ENCODE data around the gene COMMD8.

Gene COMMD8

DNA sequence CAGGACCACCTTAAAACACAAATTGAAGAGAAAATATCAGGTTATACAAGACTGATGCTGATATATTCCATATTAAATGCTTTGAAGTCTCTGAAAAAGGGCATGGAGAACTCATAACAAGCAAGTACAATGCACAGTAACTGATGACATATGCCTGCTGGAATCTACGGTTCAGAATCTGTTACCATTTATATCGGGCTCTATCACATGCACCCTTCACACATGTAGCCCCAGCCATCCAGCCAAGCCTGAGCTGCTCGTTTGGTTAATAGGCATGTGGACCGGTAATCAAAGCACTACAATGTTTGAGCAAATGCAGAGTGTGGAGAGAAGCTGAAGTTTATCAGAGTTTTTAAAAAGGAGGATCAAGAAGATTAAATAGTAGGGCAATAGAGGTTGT is 11.8 kb downstream of the COMMD8 start:
- no peaks in the 10 kb centered on the region for H3K9me3 Mint-ChIP-seq
- H3K4me3 Mint-ChIP-seq: no peak overlapping the region
- H3K27ac Mint-ChIP-seq: no peak overlapping the region
- H3K4me1 Mint-ChIP-seq (ENCODE audit: low read depth): peaks cover 5% of the 10 kb centered on the region
- H3K36me3 Mint-ChIP-seq (ENCODE audit: low read depth): peaks cover 60% of the 10 kb centered on the region
- DNase-seq: no peak
- no peaks in the 10 kb centered on the region for H3K27me3 Mint-ChIP-seq

DNA sequence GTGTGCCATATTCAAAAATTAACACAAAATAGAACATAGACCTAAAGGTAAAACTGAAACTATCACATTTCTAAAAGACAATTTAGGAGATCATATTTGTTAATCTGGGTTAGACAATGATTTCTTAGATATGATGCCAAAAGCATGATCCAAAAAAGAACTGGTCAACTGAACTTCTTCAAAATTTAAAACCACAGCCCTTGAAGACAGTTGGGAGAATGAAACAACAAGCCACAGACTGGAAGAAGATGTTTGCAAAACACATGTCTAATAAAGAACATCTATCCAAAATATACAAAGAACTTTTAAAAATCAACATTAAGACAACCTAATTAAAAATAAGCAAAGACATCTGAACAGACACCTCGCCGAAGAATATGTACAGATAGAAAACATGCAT is 19.5 kb downstream of the COMMD8 start:
- Mint-ChIP-seq H3K4me3 (no peak overlapping the region), H3K27ac (no peak overlapping the region), H3K4me1 (ENCODE audit: low read depth) (peaks cover 4% of the 10 kb centered on the region), H3K27me3 (no peaks in the 10 kb centered on the region), H3K36me3 (ENCODE audit: low read depth) (peaks cover 8% of the 10 kb centered on the region), H3K9me3 (no peaks in the 10 kb centered on the region)
- DNase-seq: no peak

DNA sequence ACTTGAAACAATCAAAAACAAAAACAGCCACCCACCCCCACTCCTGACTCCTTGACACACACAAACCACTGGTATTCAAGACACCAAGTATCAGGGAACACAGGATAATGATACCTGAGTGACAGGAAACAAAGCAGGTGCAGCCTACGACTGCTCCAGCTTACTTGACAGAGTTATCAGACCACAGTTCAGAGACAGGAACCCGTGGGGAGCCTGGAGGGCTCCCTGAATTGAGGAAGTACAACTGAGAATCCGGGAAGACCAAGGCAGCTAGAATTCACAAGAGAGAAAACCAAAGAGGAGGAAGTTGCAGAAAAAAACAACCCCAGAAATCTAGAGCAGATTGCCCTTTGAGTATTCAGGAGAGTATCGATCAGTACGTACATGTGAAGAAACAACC is 20.5 kb downstream of the COMMD8 start:
- DNase-seq: no peak
- Mint-ChIP-seq H3K27me3 (no peaks in the 10 kb centered on the region), H3K36me3 (ENCODE audit: low read depth) (peaks cover 5% of the 10 kb centered on the region)

DNA sequence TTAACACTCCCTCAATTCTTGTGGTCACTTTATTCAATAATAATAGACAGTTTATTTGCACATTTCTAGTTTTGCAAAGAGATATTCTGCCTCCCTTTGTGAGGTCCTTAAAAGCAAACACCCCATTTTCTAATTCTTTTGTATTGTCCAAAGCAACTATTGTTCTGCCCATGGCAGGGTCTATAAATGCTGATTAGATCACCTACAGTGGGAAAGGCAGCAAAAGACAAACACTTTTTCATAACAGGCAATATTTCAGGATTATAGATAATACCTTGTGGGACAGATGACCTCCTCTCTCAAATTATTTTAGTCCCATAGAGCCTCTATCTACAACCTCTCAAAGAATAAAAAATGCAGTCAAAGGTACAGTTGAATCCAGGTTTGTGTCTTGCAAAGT is 28.6 kb downstream of the COMMD8 start:
- no peaks in the 10 kb centered on the region for H3K4me1 Mint-ChIP-seq (ENCODE audit: low read depth)
- H3K9me3 Mint-ChIP-seq: no peaks in the 10 kb centered on the region
- no peak overlapping the region for H3K4me3 Mint-ChIP-seq

More for the DNA sequence above, 20.5 kb downstream of the COMMD8 start:
- peaks cover 4% of the 10 kb centered on the region for H3K4me1 Mint-ChIP-seq (ENCODE audit: low read depth)
- no peak overlapping the region for H3K27ac Mint-ChIP-seq
- H3K4me3 Mint-ChIP-seq: no peak overlapping the region
- H3K9me3 Mint-ChIP-seq: no peaks in the 10 kb centered on the region

DNA sequence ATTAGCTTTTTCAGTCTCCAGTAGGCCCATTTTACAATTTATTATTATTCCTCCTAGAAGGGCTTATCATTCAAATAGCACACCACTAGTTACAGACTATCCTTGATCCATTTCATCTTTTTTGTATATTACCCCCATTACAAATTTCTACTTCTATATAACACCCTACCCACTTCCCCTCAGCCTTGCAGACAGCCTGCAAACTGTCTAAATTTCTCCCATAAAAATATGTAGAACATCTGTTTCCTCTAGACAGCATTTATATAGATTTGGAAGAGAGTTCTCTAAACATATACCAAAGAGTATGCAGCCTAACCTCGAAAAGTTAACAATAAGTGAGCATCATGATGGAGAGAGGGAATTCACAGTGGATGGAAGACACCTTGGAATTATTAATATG is 30.8 kb downstream of the COMMD8 start:
- Mint-ChIP-seq H3K9me3 (no peaks in the 10 kb centered on the region), H3K4me1 (ENCODE audit: low read depth) (no peaks in the 10 kb centered on the region), H3K27me3 (no peaks in the 10 kb centered on the region), H3K36me3 (ENCODE audit: low read depth) (no peaks in the 10 kb centered on the region), H3K4me3 (no peak overlapping the region), H3K27ac (no peak overlapping the region)
- DNase-seq: no peak

More for the DNA sequence above, 28.6 kb downstream of the COMMD8 start:
- no peaks in the 10 kb centered on the region for H3K27me3 Mint-ChIP-seq
- no peak overlapping the region for H3K27ac Mint-ChIP-seq
- DNase-seq: no peak
- H3K36me3 Mint-ChIP-seq (ENCODE audit: low read depth): no peaks in the 10 kb centered on the region

DNA sequence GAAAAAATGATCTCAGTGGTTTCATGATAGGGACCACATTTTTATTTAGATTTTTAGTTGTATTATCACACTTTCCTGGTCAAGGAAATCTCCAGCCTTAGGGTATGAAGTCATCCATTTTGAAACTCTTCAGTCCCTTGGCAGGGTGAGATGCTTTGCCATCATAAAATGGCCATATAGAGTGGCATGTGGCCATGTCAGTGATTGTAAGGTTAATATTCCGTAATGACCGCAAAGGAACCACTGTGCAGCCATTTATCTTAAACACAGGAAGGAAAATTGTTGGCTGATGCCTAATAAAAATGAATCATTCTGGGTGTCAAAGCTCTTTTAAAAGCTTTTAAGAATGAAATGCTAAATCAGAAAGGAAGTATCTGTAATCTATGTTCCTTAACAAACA is 35.6 kb downstream of the COMMD8 start:
- Mint-ChIP-seq H3K4me1 (ENCODE audit: low read depth) (no peaks in the 10 kb centered on the region), H3K36me3 (ENCODE audit: low read depth) (no peaks in the 10 kb centered on the region), H3K27me3 (peaks cover 3% of the 10 kb centered on the region), H3K9me3 (no peaks in the 10 kb centered on the region), H3K4me3 (no peak overlapping the region), H3K27ac (no peak overlapping the region)
- no peak for DNase-seq

DNA sequence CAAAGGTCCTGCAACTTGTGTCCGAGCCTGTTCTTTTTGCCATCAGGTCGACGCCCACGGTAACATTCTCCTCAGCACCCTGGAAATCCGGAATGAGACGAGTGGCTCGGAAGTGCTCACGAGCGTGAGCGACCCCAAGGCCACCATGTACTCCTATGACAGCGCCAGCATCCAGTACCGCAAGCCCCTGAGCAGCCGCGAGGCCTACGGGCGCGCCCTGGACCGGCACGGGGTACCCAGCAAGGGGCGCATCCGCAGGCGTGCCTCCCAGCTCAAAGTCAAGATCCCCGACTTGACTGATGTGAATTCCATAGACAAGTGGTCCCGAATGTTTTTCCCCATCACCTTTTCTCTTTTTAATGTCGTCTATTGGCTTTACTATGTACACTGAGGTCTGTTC is 37.9 kb downstream of the COMMD8 start:
- H3K36me3 Mint-ChIP-seq (ENCODE audit: low read depth): no peaks in the 10 kb centered on the region
- H3K9me3 Mint-ChIP-seq: no peaks in the 10 kb centered on the region
- no peak overlapping the region for H3K4me3 Mint-ChIP-seq
- H3K27ac Mint-ChIP-seq: no peak overlapping the region
- H3K27me3 Mint-ChIP-seq: peaks cover 10% of the 10 kb centered on the region
- no peaks in the 10 kb centered on the region for H3K4me1 Mint-ChIP-seq (ENCODE audit: low read depth)
- DNase-seq: no peak

DNA sequence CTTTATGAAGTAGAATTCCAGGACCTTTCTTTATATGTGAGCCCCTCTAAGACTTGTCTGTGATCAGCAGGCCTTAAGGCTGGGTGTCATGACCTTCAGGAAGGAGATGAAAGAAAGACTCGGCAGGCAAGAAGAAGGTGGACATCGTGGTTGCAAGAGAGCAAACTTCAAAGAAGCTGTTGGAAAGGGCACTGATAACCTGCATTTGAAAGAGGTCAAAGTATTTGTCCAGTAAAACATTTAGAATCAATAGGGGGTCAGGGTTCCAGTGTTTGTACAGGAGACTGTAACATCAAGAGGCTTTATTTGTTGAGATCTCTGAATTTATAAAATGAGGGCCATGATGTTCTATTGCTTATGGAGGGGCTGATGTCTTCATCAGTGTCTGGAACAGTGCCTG is 44.2 kb downstream of the COMMD8 start:
- H3K4me3 Mint-ChIP-seq: no peak overlapping the region
- peaks cover 8% of the 10 kb centered on the region for H3K27me3 Mint-ChIP-seq
- no peaks in the 10 kb centered on the region for H3K36me3 Mint-ChIP-seq (ENCODE audit: low read depth)
- DNase-seq: no peak
- no peaks in the 10 kb centered on the region for H3K9me3 Mint-ChIP-seq
- H3K4me1 Mint-ChIP-seq (ENCODE audit: low read depth): no peaks in the 10 kb centered on the region
- H3K27ac Mint-ChIP-seq: no peak overlapping the region

DNA sequence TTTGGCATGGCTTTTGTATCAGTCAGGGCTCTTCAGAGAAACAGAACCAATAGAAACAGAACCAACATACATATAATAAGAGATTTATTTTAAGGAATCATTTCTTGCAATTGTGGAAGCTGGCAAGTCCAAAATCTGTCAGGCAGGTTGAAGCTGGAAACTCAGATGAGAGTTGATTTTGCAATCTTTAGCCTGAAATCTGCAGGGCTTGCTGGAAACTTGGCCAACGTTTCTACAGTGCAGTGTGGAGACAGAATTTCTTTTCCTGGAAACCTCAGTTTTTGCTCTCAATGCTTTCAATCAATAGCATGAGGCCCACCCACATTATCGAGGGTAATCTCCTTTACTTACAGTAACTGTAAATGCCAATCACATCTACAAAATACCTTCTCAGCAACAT is 45.4 kb downstream of the COMMD8 start:
- H3K27me3 Mint-ChIP-seq: peaks cover 8% of the 10 kb centered on the region
- H3K9me3 Mint-ChIP-seq: no peaks in the 10 kb centered on the region
- H3K4me3 Mint-ChIP-seq: no peak overlapping the region
- no peak for DNase-seq
- H3K4me1 Mint-ChIP-seq (ENCODE audit: low read depth): no peaks in the 10 kb centered on the region
- no peaks in the 10 kb centered on the region for H3K36me3 Mint-ChIP-seq (ENCODE audit: low read depth)
- no peak overlapping the region for H3K27ac Mint-ChIP-seq

DNA sequence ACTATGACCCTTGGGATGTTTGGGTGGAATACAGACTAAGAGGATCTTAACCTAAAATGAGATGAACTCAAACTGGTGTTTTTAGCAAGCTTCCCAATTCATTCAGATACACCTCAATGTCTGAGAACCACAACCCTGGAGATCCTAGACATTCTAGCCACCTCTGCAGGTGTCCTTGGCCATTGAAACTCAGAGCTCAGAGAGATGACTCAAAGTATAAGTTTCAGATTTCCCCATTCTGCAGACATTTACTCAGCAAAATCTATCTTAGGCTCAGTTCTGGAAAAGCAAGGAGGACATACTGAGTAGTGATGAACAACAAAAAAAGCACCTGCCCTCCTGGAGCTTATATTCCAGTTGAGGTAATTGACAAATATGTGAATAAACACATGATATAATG is 47.8 kb downstream of the COMMD8 start:
- no peak overlapping the region for H3K4me3 Mint-ChIP-seq

DNA sequence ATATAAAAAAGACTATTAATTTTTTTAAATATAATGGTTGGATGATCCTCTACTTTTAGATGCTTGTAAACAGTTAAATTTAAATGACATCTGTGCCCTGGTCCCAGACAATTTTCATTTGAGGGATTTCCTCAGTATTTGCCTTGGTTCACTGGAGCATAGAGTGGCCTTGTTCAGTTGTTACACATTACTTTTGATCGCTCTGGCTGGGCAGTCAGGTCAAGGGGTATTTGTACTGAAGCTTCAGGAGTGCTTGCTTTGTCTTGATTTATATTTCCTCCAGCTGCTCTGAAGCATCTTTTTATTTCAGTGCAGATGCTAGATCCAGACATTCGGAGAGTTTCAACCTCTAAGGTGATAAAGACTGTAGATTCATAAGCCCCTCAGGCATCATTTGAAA is 50.0 kb downstream of the COMMD8 start:
- Mint-ChIP-seq H3K27me3 (peaks cover 4% of the 10 kb centered on the region), H3K9me3 (no peaks in the 10 kb centered on the region), H3K27ac (no peak overlapping the region), H3K4me3 (no peak overlapping the region), H3K36me3 (ENCODE audit: low read depth) (no peaks in the 10 kb centered on the region), H3K4me1 (ENCODE audit: low read depth) (no peaks in the 10 kb centered on the region)
- no peak for DNase-seq

More for the DNA sequence above, 47.8 kb downstream of the COMMD8 start:
- Mint-ChIP-seq H3K9me3 (no peaks in the 10 kb centered on the region), H3K27me3 (no peaks in the 10 kb centered on the region), H3K27ac (no peak overlapping the region), H3K4me1 (ENCODE audit: low read depth) (no peaks in the 10 kb centered on the region), H3K36me3 (ENCODE audit: low read depth) (no peaks in the 10 kb centered on the region)
- no peak for DNase-seq

DNA sequence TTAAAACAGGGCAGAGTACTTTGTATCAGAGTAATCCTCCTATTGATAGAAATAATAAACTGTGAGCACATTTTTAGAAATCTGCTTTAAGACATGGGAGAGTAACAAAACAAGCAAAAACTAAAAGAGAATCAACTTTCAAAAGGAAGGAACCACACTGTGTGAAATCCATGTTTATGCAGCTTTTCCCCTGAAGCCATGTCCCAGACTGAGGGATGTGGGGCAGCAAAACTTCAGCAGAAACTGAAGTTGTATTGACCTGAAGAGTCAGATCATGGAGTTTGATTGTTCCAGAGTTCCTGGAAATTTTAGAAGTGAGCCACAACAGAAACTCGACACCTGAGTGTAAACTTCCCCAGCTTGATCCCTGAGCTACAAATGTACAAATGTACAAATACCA is 53.2 kb downstream of the COMMD8 start:
- Mint-ChIP-seq H3K36me3 (ENCODE audit: low read depth) (no peaks in the 10 kb centered on the region), H3K9me3 (no peaks in the 10 kb centered on the region), H3K4me3 (no peak overlapping the region)

DNA sequence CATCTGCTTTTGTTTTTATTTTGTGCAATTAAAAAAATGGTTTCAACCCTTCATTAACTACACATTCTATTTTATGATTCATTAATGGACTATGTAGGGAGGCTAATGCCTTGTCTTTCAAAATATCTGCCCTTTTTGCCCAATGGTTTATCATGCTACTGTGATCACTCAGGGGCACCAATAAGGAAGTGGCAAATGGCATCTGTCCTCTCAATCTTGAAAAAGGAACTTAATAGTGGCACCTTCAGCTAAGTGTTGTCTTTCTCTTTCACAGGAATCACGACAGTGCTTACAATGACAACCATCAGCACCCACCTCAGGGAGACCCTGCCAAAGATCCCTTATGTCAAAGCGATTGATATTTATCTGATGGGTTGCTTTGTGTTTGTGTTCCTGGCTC is 57.1 kb downstream of the COMMD8 start:
- Mint-ChIP-seq H3K4me3 (no peak overlapping the region), H3K27me3 (peaks cover 12% of the 10 kb centered on the region), H3K4me1 (ENCODE audit: low read depth) (no peaks in the 10 kb centered on the region), H3K9me3 (no peaks in the 10 kb centered on the region), H3K36me3 (ENCODE audit: low read depth) (no peaks in the 10 kb centered on the region), H3K27ac (no peak overlapping the region)
- DNase-seq: no peak

More for the DNA sequence above, 53.2 kb downstream of the COMMD8 start:
- no peak for DNase-seq
- no peak overlapping the region for H3K27ac Mint-ChIP-seq
- peaks cover 4% of the 10 kb centered on the region for H3K27me3 Mint-ChIP-seq
- H3K4me1 Mint-ChIP-seq (ENCODE audit: low read depth): no peaks in the 10 kb centered on the region

All from activated T-cell treated with anti-CD3 and anti-CD28 coated beads, Interleukin-2, amount 50 U/mL, for 24 hours (primary cell).